GM19452 (cell line): ENCODE data around the gene TMEM43.

Experiments
- ATAC-seq: cut with Tn5 transposase; IDR thresholded peaks from one replicate; pipeline ENCODE4 v1.9.1; 2021; ENCODE audit not compliant: unreplicated experiment

The TMEM43 gene

GRCh38 chr3:14135581-14135980 is 10.7 kb downstream of the TMEM43 start:
- no peak for ATAC-seq

- ATAC-seq: no peak
These were observed 12.2 kb downstream of the TMEM43 start for GRCh38 chr3:14137004-14137403.

- ATAC-seq: no peak
These were observed 12.6 kb downstream of the TMEM43 start for GRCh38 chr3:14137445-14137844.

DNA sequence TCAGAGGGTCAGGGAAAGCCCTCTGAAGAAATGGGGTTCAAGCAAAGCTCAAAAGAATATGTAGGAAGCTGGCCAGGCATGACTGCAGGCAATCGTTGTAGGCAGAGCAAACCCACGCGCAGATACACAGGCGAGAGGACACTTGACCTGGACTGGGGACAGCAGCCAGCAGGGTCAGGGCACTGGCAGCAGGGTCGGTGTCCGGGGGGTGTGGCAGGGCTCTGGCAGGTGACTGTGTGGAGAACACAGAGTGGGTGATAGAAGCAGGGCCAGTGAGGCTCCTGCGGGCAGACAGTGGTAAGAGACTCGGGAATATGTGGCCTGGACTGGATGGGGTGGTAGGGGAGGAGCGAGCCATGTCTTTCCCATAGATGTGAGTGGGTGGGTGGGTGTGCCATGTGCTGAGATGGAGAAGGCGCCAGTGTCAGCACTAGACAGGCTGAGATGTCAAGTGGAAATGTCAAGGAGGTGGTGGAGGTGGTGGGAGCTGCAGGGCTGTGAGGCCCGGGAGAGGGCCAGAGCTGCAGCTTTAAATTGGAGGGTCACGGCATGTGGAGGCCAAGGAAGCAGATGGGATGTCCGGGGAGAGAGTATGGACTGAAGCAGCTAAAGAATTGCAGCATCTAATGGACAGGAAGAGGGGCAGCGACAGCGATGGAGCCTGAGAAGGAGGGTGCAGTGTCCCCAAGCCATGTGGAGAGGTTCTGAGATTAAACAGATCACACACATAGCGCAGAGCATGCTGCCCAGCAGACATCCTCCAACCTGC is 13.4 kb downstream of the TMEM43 start:
- ATAC-seq: no peak

DNA sequence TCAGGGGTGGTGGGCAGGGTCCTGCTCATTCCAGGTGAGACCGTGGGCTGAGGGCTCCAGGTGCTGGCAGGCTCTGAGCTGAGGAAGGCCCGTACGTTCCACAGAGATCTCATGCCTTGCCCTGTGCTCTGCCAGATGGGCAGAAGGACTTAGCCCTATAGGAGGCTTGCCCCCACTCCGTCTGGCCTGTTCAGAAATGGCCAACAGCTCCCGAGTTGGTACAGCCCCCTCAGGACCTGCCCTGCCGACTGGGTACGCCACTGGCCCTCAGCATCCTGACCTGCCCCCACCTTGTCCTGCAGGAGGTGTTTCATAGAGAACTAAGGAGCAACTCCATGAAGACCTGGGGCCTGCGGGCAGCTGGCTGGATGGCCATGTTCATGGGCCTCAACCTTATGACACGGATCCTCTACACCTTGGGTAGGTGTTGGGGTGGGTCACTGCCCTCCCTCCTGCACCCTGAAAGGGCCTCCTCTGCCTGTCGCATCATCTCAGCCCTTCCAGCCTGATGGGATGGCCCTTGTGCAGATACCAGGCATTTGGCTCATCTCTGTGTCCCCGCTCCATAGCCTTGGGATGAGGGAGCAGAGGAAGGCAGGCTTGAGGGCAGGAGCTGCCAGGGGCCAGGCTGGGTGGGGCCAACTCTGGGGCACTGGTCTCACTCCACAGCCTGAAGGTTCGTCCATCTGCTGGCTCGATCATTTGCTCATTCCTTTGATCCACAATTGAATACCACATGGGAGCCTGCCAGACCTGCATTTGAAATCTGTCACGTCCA is 14.2 kb downstream of the TMEM43 start:
- ATAC-seq: no peak

DNA sequence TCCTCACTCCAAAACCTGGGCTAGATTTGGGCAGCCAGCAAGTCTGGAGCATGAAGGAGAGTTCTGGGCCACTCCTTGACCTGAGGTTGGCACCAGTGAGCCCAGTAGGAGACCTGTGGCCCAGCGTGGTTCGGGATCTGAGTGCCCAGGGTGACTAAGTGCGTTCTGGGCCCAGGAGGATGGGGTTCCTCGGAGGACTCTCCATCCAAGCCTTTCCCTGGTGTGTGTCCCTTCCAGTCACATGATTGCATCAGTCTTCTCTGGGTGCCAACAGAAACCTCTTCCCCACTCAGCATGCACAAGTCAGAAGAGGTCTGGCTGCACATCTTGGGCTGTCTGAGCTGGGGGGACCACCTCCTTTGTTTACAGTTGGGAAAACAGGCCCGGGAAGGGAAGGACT is 14.9 kb downstream of the TMEM43 start:
- no peak for ATAC-seq

- ATAC-seq: no peak
These were observed 15.8 kb downstream of the TMEM43 start for GRCh38 chr3:14140668-14141067.

DNA sequence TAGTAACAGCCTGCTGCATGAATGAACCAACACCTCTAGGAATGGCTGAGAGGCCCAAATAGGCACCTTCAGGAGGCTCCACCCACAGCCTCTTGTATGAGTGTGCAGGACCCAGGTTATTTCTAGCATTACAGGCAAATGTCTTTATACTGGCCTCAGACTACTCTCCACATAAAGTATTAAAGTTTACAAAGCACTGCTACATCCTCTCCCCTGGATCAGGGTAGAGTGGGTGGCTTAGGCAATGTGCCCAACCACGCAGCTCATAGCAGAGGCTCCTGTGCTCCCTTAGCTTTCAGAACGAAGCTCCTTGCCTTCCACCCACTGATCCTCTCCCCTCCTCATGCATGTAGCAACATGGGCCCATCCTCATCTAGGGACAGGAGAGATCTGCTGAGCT is 16.3 kb downstream of the TMEM43 start:
- ATAC-seq: no peak

DNA sequence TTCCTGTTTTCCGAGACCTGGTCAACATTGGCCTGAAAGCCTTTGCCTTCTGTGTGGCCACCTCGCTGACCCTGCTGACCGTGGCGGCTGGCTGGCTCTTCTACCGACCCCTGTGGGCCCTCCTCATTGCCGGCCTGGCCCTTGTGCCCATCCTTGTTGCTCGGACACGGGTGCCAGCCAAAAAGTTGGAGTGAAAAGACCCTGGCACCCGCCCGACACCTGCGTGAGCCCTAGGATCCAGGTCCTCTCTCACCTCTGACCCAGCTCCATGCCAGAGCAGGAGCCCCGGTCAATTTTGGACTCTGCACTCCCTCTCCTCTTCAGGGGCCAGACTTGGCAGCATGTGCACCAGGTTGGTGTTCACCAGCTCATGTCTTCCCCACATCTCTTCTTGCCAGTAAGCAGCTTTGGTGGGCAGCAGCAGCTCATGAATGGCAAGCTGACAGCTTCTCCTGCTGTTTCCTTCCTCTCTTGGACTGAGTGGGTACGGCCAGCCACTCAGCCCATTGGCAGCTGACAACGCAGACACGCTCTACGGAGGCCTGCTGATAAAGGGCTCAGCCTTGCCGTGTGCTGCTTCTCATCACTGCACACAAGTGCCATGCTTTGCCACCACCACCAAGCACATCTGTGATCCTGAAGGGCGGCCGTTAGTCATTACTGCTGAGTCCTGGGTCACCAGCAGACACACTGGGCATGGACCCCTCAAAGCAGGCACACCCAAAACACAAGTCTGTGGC is 16.9 kb downstream of the TMEM43 start:
- no peak for ATAC-seq

GRCh38 chr3:14142567-14143270 is 17.9 kb downstream of the TMEM43 start:
- ATAC-seq: no peak

DNA sequence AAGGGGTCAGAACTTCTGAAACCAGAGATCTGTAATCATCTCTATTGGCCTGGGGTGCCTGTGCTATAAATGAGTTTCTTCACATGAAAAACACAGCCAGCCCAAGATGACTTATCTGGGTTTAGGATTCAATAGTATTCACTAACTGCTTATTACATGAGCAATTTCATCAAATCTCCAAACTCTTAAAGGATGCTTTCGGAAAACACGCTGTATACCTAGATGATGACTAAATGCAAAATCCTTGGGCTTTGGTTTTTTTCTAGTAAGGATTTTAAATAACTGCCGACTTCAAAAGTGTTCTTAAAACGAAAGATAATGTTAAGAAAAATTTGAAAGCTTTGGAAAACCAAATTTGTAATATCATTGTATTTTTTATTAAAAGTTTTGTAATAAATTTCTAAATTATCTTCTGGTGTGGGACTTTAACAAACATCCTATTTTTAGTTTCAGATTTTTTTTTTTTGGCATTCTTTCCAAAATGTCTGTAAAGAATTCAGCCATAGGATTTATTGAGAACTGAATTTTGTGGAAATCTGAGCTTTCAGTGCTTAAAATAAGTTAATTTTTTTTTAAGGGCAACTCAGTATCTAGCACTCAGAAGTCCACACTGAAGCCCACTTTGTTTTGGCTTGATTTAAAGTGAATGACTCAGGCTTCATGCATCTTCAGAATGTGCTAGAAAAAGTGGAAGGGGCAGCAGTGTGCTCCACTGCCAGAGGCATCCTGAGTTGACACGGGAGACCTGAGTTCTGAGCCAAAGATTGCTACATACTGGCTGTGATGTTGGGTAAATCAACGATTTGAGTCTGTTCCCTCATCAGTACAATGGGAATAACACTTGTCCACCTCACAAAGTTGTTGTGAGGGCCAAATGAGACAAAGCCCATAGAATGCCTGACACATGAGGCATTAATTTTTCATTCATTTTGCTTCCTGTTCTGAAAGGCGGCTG is 18.7 kb downstream of the TMEM43 start:
- ATAC-seq: no peak

GRCh38 chr3:14144423-14145075 is 19.7 kb downstream of the TMEM43 start:
- peak; percentile 91 for ATAC-seq

GRCh38 chr3:14145236-14145635 is 20.4 kb downstream of the TMEM43 start:
- ATAC-seq: no peak

DNA sequence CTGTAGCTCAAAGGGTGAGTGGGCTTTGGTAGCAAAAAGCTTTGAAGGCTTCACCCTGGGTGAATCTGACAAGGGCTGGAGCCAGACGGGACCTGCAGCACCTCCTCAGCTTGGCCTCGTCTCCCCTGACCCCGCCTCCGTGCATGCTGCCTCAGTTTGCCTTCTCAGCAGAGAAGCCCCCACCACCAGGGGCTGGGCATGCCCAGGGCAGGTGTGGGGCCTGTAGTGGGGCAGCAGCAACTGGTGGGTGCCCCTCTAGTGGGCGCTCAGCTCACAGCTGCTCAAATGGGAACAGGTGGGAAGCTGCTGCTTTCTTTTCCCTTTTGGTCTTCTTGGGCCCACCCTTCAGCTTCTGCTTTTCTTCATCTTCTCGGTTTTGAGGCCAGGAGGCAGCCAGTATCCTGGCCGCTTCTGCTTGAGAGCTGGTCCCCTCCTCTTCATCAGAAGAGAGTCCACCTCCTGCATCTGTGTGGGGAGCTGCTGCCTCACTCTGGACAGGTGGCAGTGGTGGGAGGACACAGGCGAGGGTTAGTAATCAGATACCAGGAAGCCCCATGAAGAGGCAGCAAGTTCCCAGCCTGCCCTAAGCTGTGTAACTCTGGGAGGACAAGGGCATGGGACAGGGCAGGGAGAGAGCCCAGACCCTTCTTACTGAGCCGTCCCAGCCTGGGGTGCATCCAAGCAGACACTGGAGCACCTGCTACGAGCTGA is 21.0 kb downstream of the TMEM43 start:
- no peak for ATAC-seq

DNA sequence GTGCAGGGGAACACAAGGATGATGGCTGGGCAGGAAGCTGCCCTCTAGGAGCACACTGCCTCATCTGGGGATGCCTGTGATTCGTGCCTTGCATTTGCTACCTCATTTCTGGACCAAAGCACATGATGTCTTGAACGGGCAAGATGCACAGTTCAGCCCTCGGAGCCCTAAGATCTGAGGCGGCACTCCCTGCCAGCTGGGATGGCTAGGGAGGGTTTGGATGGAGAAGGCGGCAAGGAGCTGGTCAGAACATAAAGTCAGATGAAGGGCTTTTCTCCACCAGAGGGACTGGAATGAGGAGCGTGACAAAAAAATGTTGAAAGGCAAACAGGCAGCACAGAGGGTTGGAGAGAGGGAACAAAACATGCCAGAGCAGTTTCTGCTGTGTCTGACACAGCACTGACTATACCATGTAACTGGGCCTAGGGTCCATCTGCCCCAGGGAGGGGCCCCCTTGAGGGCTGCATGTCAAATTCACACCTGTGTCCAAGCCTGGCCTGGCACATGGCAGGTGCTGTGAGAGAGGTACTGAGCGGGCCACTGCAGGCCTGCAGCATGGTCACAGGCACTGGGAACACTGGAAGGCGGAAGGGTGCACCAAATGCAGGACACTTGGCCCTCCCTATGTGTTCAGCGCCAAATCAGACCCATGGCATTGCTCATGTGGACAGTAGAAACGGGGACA is 21.7 kb downstream of the TMEM43 start:
- ATAC-seq: no peak

DNA sequence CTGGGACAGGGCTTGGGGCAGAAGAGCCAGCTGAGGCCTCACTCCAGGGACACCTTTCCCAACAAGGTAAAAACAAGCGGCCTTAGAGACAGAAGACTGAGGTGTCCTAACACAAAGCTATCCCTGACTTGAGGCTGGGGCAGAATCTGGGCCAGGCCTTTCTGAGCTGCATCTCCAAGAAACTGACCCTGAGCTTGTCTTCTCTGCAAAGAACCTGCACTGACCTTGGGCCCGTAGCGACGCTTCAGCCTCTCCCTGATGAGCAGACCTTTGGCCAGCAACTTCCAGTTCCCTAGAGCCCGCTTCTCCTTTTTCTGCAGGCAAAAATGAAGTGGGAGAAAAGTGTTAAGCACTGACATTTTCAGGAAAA is 22.2 kb downstream of the TMEM43 start:
- no peak for ATAC-seq

DNA sequence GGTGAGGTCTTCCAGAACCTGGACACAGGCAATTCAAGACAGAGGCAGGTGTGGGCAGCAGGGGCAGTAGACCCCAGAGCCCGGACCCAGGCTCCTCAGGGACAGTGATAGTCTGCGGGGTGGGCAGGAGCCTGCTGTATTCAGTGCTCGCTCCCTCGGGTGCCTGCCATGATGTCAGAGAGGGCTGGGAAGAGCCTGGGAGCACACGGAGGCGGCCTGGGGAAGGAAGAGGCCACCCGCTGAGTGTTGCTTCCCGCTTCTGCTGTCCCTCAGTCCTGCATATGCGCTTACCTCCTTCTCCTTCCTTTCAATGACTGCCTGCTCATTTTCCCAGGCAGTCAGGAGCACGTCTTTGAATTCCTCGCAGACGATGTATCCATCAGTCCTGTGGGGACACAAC is 22.8 kb downstream of the TMEM43 start:
- no peak for ATAC-seq
